GM23248 (cell line): ENCODE results near the gene NCAM2. TPM values are rescaled to one million over a fixed set of nuclear protein-coding genes. Genes with fewer than 3 reads are reported as not detected.

Experiments used
- DNase-seq: peaks from one replicate; pipeline ENCODE4 v3.0.0-alpha.2; 2015
- H2AFZ ChIP-seq: fragments of 200-600 bp; sonication (generic); 2 replicates; pipeline ENCODE4 v1.6.1; 2016; ENCODE audit warnings: antibody characterized with exemption
- H3F3A ChIP-seq: fragments of 200-600 bp; sonication (generic); 2 replicates; pipeline ENCODE4 v1.6.1; 2016; ENCODE audit warnings: mild to moderate bottlenecking, antibody characterized with exemption, mixed run types; ENCODE audit not compliant: insufficient read depth
- H3K27ac ChIP-seq: fragments of 200-600 bp; sonication (generic); 2 replicates; pipeline ENCODE4 v1.5.1; 2016; ENCODE audit warnings: mild to moderate bottlenecking
- H3K27me3 ChIP-seq: fragments of 200-600 bp; sonication (generic); replicated peaks from 2 replicates; pipeline ENCODE4 v1.6.1; 2016; ENCODE audit warnings: mild to moderate bottlenecking; ENCODE audit not compliant: insufficient read depth
- H3K36me3 ChIP-seq: fragments of 200-600 bp; sonication (generic); 2 replicates; pipeline ENCODE4 v1.6.1; 2016; ENCODE audit warnings: low read depth, mild to moderate bottlenecking
- H3K4me1 ChIP-seq: fragments of 200-600 bp; sonication (generic); 2 replicates; pipeline ENCODE4 v1.6.1; 2016; ENCODE audit warnings: mild to moderate bottlenecking; ENCODE audit not compliant: insufficient read depth
- H3K4me2 ChIP-seq: fragments of 200-600 bp; sonication (generic); one replicate; pipeline ENCODE4 v1.6.1; 2016; ENCODE audit warnings: mild to moderate bottlenecking; ENCODE audit not compliant: unreplicated experiment
- H3K4me3 ChIP-seq: fragments of 200-600 bp; sonication (generic); 2 replicates; pipeline ENCODE4 v1.5.1; 2016; ENCODE audit warnings: mild to moderate bottlenecking
- H3K79me2 ChIP-seq: fragments of 200-600 bp; sonication (generic); 2 replicates; pipeline ENCODE4 v1.6.1; 2016; ENCODE audit warnings: mild to moderate bottlenecking; ENCODE audit not compliant: insufficient read depth
- H3K9ac ChIP-seq: fragments of 200-600 bp; sonication (generic); 2 replicates; pipeline ENCODE4 v1.6.1; 2016; ENCODE audit warnings: mild to moderate bottlenecking
- H3K9me2 ChIP-seq: fragments of 200-600 bp; sonication (generic); 2 replicates; pipeline ENCODE4 v1.6.1; 2016; ENCODE audit warnings: mixed run types, mild to moderate bottlenecking, moderate library complexity; ENCODE audit not compliant: insufficient read depth
- H3K9me3 ChIP-seq: fragments of 200-600 bp; sonication (generic); one replicate; pipeline ENCODE4 v1.6.1; 2017; ENCODE audit warnings: low read depth
- H4K20me1 ChIP-seq: fragments of 200-600 bp; sonication (generic); 2 replicates; pipeline ENCODE4 v1.6.0; 2016; ENCODE audit not compliant: insufficient read depth
- EZH2 ChIP-seq: fragments of 200-600 bp; sonication (generic); IDR thresholded peaks from 2 replicates; pipeline ENCODE4 v1.6.1; 2018; ENCODE audit warnings: antibody characterized with exemption, mild to moderate bottlenecking; ENCODE audit not compliant: insufficient read depth, poor library complexity, severe bottlenecking
- EZH2phosphoT487 ChIP-seq: fragments of 200-600 bp; sonication (generic); IDR thresholded peaks from 2 replicates; pipeline ENCODE4 v1.6.1; 2018; ENCODE audit warnings: antibody characterized with exemption, moderate library complexity, mild to moderate bottlenecking, low read depth; ENCODE audit not compliant: insufficient read depth
- WGBS, 2 experiments: methylation state at CpG; one replicate each; pipeline ENCODE4 v1.1.6; 2015 to 2017; ENCODE audit warnings: low lambda C conversion rate in 2 of 2, low coverage in 1 of 2; ENCODE audit errors: missing lambda C conversion rate in 2 of 2; 5-methylcytosine and 5-hydroxymethylcytosine counted together
- in situ Hi-C: fragments of 300-500 bp; cut with MboI; formaldehyde crosslinking; loops from 2 replicates; pipeline ENCODE4 v1.15.0; 2020
- polyA plus RNA-seq: library from polyadenylated mRNA; unstranded; fragments of >200 nt; fragmentation: Nextera tagmentation; extraction: Ambion mirVana; gene quantifications from 2 replicates; pipeline ENCODE4 v1.2.1, GENCODE V29; 2016
- total RNA-seq: library from RNA; depleted of rRNA; stranded (reverse); fragments of >200 nt; shearing (Covaris generic); gene quantifications from 2 replicates; pipeline ENCODE4 v1.2.3, GENCODE V29; 2014

NCAM2 gene
- total and polyA plus RNA-seq, 2 experiments from 2014 or later: 1.3 to 1.7 TPM

GRCh38 chr21:21341041-21341440, 342.8 kb downstream of the NCAM2 start:
- Histone ChIP-seq H3K4me3 (no peak overlapping the region), H4K20me1 (no peaks in the 10 kb centered on the region), H3K9me3 (peaks cover 3% of the 10 kb centered on the region), H3K9ac (no peak overlapping the region), H3K9me2 (no peaks in the 10 kb centered on the region), H3K4me2 (no peak overlapping the region), H3K4me1 (no peaks in the 10 kb centered on the region), H2AFZ (no peak overlapping the region), H3K27me3 (no peaks in the 10 kb centered on the region), H3K79me2 (no peaks in the 10 kb centered on the region), H3K27ac (no peak overlapping the region), H3F3A (no peaks in the 10 kb centered on the region), H3K36me3 (no peaks in the 10 kb centered on the region)
- no peak for DNase-seq
- no peak for TF ChIP-seq EZH2
- no peak for TF ChIP-seq EZH2phosphoT487
- in situ Hi-C loops: no loop called here
- 57 to 68% methylated on average over 2 of the region's 2 CpGs for WGBS, 2 experiments

DNA sequence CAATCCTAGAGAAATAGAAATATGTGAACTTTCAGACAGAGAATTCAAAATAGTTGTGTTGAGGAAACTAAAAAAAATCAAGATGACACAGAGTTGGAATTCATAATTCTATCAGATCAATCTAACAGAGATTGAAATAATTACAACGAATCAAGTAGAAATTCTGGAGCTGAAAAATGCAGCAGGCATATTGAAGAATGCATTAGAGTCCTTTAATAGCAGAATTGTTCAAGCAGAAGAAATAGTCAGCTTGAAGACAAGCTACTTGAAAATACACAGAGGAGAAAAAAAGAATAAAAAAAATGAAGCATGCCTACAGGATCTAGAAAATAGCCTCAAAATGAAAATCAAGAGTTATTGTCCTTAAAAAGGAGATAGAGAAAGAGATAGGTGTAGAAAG, 347.1 kb downstream of the NCAM2 start:
- H4K20me1 ChIP-seq: no peaks in the 10 kb centered on the region
- no peak overlapping the region for H3K9ac ChIP-seq
- no peak for TF ChIP-seq EZH2
- no peak for TF ChIP-seq EZH2phosphoT487
- no peaks in the 10 kb centered on the region for H3K27me3 ChIP-seq
- H3K27ac ChIP-seq: no peak overlapping the region
- no peaks in the 10 kb centered on the region for H3F3A ChIP-seq
- H3K36me3 ChIP-seq: no peaks in the 10 kb centered on the region
- in situ Hi-C loops: no loop called here
- no peak for DNase-seq
- no peaks in the 10 kb centered on the region for H3K79me2 ChIP-seq
- H3K4me2 ChIP-seq: no peak overlapping the region
- no peak overlapping the region for H2AFZ ChIP-seq
- WGBS, 2 experiments: 17 to 18% methylated on average over 1 of the region's 1 CpG
- H3K9me3 ChIP-seq: peaks cover 8% of the 10 kb centered on the region
- no peak overlapping the region for H3K4me3 ChIP-seq
- no peaks in the 10 kb centered on the region for H3K9me2 ChIP-seq
- no peaks in the 10 kb centered on the region for H3K4me1 ChIP-seq

DNA sequence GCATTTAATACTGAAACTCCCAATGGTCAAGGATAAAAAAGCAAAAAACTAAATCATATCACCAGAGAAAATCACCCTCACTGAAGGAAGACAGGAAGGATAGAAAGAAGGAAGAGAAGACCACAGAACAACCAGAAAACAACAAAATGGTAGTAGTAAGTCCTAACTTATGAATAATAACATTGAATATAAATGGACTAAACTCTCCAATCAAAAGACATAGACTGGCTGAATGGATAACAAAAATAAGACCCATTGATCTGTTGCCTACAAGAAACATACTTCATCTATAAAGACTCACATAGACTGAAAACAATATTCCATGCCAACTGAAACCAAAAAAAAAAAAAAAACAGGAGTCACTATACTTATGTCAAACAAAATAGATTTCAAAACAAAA, 347.7 kb downstream of the NCAM2 start:
- H3K27ac ChIP-seq: no peak overlapping the region
- no peak for DNase-seq
- no peaks in the 10 kb centered on the region for H3F3A ChIP-seq
- no peaks in the 10 kb centered on the region for H3K27me3 ChIP-seq
- H3K4me3 ChIP-seq: no peak overlapping the region
- no peak for TF ChIP-seq EZH2phosphoT487
- no peak for TF ChIP-seq EZH2
- H2AFZ ChIP-seq: no peak overlapping the region
- H3K4me1 ChIP-seq: no peaks in the 10 kb centered on the region
- H3K4me2 ChIP-seq: no peak overlapping the region
- peaks cover 8% of the 10 kb centered on the region for H3K9me3 ChIP-seq
- no peaks in the 10 kb centered on the region for H3K9me2 ChIP-seq
- no peaks in the 10 kb centered on the region for H4K20me1 ChIP-seq
- H3K79me2 ChIP-seq: no peaks in the 10 kb centered on the region
- no peak overlapping the region for H3K9ac ChIP-seq
- H3K36me3 ChIP-seq: no peaks in the 10 kb centered on the region
- in situ Hi-C loops: no loop called here

- Histone ChIP-seq H3K27ac (no peak overlapping the region), H3K79me2 (no peaks in the 10 kb centered on the region), H3K36me3 (no peaks in the 10 kb centered on the region), H3K9me2 (no peaks in the 10 kb centered on the region), H3F3A (no peaks in the 10 kb centered on the region), H3K4me2 (no peak overlapping the region), H3K27me3 (no peaks in the 10 kb centered on the region), H3K9me3 (no peaks in the 10 kb centered on the region), H4K20me1 (no peaks in the 10 kb centered on the region), H3K4me1 (0 out of 2 replicates have a peak, but pooled peaks cover 2% of the 10 kb centered on the region), H2AFZ (no peak overlapping the region), H3K4me3 (no peak overlapping the region), H3K9ac (no peak overlapping the region)
- TF ChIP-seq EZH2phosphoT487: no peak
- no peak for DNase-seq
- in situ Hi-C loops: no loop called here
Measured at GRCh38 chr21:21366277-21366676, 368.1 kb downstream of the NCAM2 start.

DNA sequence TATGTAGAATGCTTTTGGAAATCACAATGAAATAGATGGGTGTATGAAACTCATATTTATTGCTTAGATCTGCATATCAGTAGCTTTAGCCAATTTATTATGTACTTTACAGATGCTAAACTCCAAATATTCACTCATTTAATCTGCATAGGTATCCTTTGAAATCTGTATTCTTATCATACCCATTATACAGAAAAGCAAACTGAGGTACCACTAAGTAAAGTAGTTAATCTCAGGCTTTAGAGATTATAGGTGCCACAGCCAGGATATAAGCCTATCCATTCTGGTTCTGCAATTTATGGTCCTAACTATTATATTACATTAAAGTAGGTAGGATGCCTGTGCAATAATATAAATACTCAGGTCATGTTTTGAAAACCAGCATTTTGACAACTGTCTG, 369.4 kb downstream of the NCAM2 start:
- Histone ChIP-seq H3K36me3 (no peaks in the 10 kb centered on the region), H3K4me1 (0 out of 2 replicates have a peak, but pooled peaks cover 2% of the 10 kb centered on the region), H3F3A (no peaks in the 10 kb centered on the region), H3K4me2 (no peak overlapping the region), H3K9me3 (no peaks in the 10 kb centered on the region), H3K4me3 (no peak overlapping the region), H4K20me1 (no peaks in the 10 kb centered on the region), H3K9ac (no peak overlapping the region), H3K9me2 (no peaks in the 10 kb centered on the region), H3K79me2 (no peaks in the 10 kb centered on the region), H3K27me3 (no peaks in the 10 kb centered on the region), H2AFZ (no peak overlapping the region), H3K27ac (no peak overlapping the region)
- no peak for DNase-seq
- in situ Hi-C loops: no loop called here
- TF ChIP-seq EZH2phosphoT487: no peak
- no peak for TF ChIP-seq EZH2
